ENCODE data around the gene ROBO1. TPM values are rescaled to one million over a fixed set of nuclear protein-coding genes. Genes with fewer than 3 reads are reported as not detected.

Gene ROBO1
- total RNA-seq, 2 experiments from 2014 or later, result 1.3 to 2.1 TPM

GRCh38 chr3:78825118-78825857 is 942.5 kb downstream of the ROBO1 start:
- Mint-ChIP-seq H3K27me3 (no peaks in the 10 kb centered on the region), H3K4me1 (no peaks in the 10 kb centered on the region), H3K4me3 (no peak overlapping the region), H3K36me3 (ENCODE audit: low read depth) (no peaks in the 10 kb centered on the region), H3K27ac (no peak overlapping the region), H3K9me3 (ENCODE audit: low read depth) (no peaks in the 10 kb centered on the region)
- ChIA-PET CTCF (no interaction called here), POLR2A (no interaction called here)
- ATAC-seq, result no peak
- no peak for DNase-seq
- intact Hi-C loops (cut with DNase I, micrococcal nuclease), result no loop called here

- ChIA-PET POLR2A (no interaction called here), CTCF (no interaction called here)
- Mint-ChIP-seq H3K36me3 (ENCODE audit: low read depth) (no peaks in the 10 kb centered on the region), H3K27me3 (no peaks in the 10 kb centered on the region), H3K9me3 (ENCODE audit: low read depth) (peaks cover 2% of the 10 kb centered on the region), H3K27ac (no peak overlapping the region), H3K4me1 (no peaks in the 10 kb centered on the region), H3K4me3 (no peak overlapping the region)
- ATAC-seq, result no peak
- DNase-seq, result no peak
- intact Hi-C loops (cut with DNase I, micrococcal nuclease), result no loop called here
These were observed 943.9 kb downstream of the ROBO1 start for GRCh38 chr3:78823859-78824258.

GRCh38 chr3:78823434-78823833 is 944.4 kb downstream of the ROBO1 start:
- DNase-seq, result no peak
- no peak overlapping the region for H3K27ac Mint-ChIP-seq

GRCh38 chr3:78822726-78823125 is 945.1 kb downstream of the ROBO1 start:
- Mint-ChIP-seq H3K4me1 (no peaks in the 10 kb centered on the region), H3K36me3 (ENCODE audit: low read depth) (no peaks in the 10 kb centered on the region), H3K4me3 (no peak overlapping the region), H3K27ac (no peak overlapping the region), H3K27me3 (no peaks in the 10 kb centered on the region), H3K9me3 (ENCODE audit: low read depth) (peaks cover 2% of the 10 kb centered on the region)
- ChIA-PET CTCF (interaction anchor here (0.8 kb wide), 1 partner anchor 210 kb away, joined by 3 read pairs; no protein-coding TSS in a partner anchor), POLR2A (no interaction called here)
- ATAC-seq (no peak), DNase-seq (no peak)
- intact Hi-C loops (cut with DNase I, micrococcal nuclease), result no loop called here

More at GRCh38 chr3:78823434-78823833, 944.4 kb downstream of the ROBO1 start:
- Mint-ChIP-seq H3K9me3 (ENCODE audit: low read depth) (peaks cover 2% of the 10 kb centered on the region), H3K4me1 (no peaks in the 10 kb centered on the region), H3K27me3 (no peaks in the 10 kb centered on the region), H3K36me3 (ENCODE audit: low read depth) (no peaks in the 10 kb centered on the region), H3K4me3 (no peak overlapping the region)
- intact Hi-C loops (cut with DNase I, micrococcal nuclease), result no loop called here
- ChIA-PET POLR2A (no interaction called here), CTCF (no interaction called here)
- ATAC-seq, result no peak

GRCh38 chr3:78820542-78820941 is 947.3 kb downstream of the ROBO1 start:
- Mint-ChIP-seq H3K9me3 (ENCODE audit: low read depth) (peaks cover 2% of the 10 kb centered on the region), H3K4me3 (no peak overlapping the region), H3K27me3 (no peaks in the 10 kb centered on the region), H3K27ac (no peak overlapping the region), H3K4me1 (no peaks in the 10 kb centered on the region), H3K36me3 (ENCODE audit: low read depth) (no peaks in the 10 kb centered on the region)
- CTCF ChIA-PET, result no interaction called here
- no peak for DNase-seq
- POLR2A ChIA-PET, result no interaction called here
- ATAC-seq, result no peak
- intact Hi-C loops (cut with DNase I, micrococcal nuclease), result no loop called here

GRCh38 chr3:78818161-78818985 is 949.4 kb downstream of the ROBO1 start:
- H3K4me1 Mint-ChIP-seq, result no peaks in the 10 kb centered on the region
- H3K27me3 Mint-ChIP-seq, result no peaks in the 10 kb centered on the region
- DNase-seq, result no peak
- H3K4me3 Mint-ChIP-seq, result no peak overlapping the region
- ChIA-PET CTCF (no interaction called here), POLR2A (no interaction called here)
- no peak overlapping the region for H3K27ac Mint-ChIP-seq
- intact Hi-C loops (cut with DNase I, micrococcal nuclease), result no loop called here
- ATAC-seq, result no peak
- H3K9me3 Mint-ChIP-seq (ENCODE audit: low read depth), result peaks cover 2% of the 10 kb centered on the region
- no peaks in the 10 kb centered on the region for H3K36me3 Mint-ChIP-seq (ENCODE audit: low read depth)

- Mint-ChIP-seq H3K9me3 (ENCODE audit: low read depth) (peaks cover 2% of the 10 kb centered on the region), H3K27me3 (no peaks in the 10 kb centered on the region), H3K36me3 (ENCODE audit: low read depth) (no peaks in the 10 kb centered on the region), H3K4me3 (no peak overlapping the region), H3K4me1 (no peaks in the 10 kb centered on the region), H3K27ac (no peak overlapping the region)
- CTCF ChIA-PET, result interaction anchor here (1.0 kb wide), 1 partner anchor 217 kb away, joined by 3 read pairs; no protein-coding TSS in a partner anchor
- DNase-seq (no peak), ATAC-seq (no peak)
- intact Hi-C loops (cut with DNase I, micrococcal nuclease), result no loop called here
- POLR2A ChIA-PET, result no interaction called here
These were observed 952.8 kb downstream of the ROBO1 start for GRCh38 chr3:78814893-78815562.

- no peaks in the 10 kb centered on the region for H3K9me3 Mint-ChIP-seq (ENCODE audit: low read depth)
- POLR2A ChIA-PET, result no interaction called here
- no peak overlapping the region for H3K27ac Mint-ChIP-seq
- intact Hi-C loops (cut with DNase I, micrococcal nuclease), result no loop called here
- ATAC-seq, result no peak
- DNase-seq, result no peak
- CTCF ChIA-PET, result no interaction called here
- H3K36me3 Mint-ChIP-seq (ENCODE audit: low read depth), result no peaks in the 10 kb centered on the region
- H3K27me3 Mint-ChIP-seq, result no peaks in the 10 kb centered on the region
- H3K4me1 Mint-ChIP-seq, result no peaks in the 10 kb centered on the region
- H3K4me3 Mint-ChIP-seq, result no peak overlapping the region
These were observed 955.6 kb downstream of the ROBO1 start for GRCh38 chr3:78812166-78812565.

GRCh38 chr3:78809966-78810365 is 957.8 kb downstream of the ROBO1 start:
- DNase-seq (no peak), ATAC-seq (no peak)
- CTCF ChIA-PET, result no interaction called here
- Mint-ChIP-seq H3K9me3 (ENCODE audit: low read depth) (no peaks in the 10 kb centered on the region), H3K27ac (no peak overlapping the region), H3K36me3 (ENCODE audit: low read depth) (no peaks in the 10 kb centered on the region), H3K27me3 (no peaks in the 10 kb centered on the region), H3K4me3 (no peak overlapping the region), H3K4me1 (no peaks in the 10 kb centered on the region)
- intact Hi-C loops (cut with DNase I, micrococcal nuclease), result no loop called here
- POLR2A ChIA-PET, result no interaction called here

- ChIA-PET POLR2A (no interaction called here), CTCF (no interaction called here)
- DNase-seq (no peak), ATAC-seq (no peak)
- intact Hi-C loops (cut with DNase I, micrococcal nuclease), result no loop called here
- H3K9me3 Mint-ChIP-seq (ENCODE audit: low read depth), result peaks cover 2% of the 10 kb centered on the region
- H3K36me3 Mint-ChIP-seq (ENCODE audit: low read depth), result no peaks in the 10 kb centered on the region
- no peaks in the 10 kb centered on the region for H3K27me3 Mint-ChIP-seq
- no peak overlapping the region for H3K4me3 Mint-ChIP-seq
- H3K4me1 Mint-ChIP-seq, result no peaks in the 10 kb centered on the region
- H3K27ac Mint-ChIP-seq, result no peak overlapping the region
These were observed 963.4 kb downstream of the ROBO1 start for GRCh38 chr3:78804251-78805037.

- H3K27me3 Mint-ChIP-seq, result no peaks in the 10 kb centered on the region
- ATAC-seq, result no peak
- H3K27ac Mint-ChIP-seq, result no peak overlapping the region
- no peaks in the 10 kb centered on the region for H3K4me1 Mint-ChIP-seq
- ChIA-PET CTCF (no interaction called here), POLR2A (no interaction called here)
- peaks cover 7% of the 10 kb centered on the region for H3K9me3 Mint-ChIP-seq (ENCODE audit: low read depth)
- H3K4me3 Mint-ChIP-seq, result no peak overlapping the region
- intact Hi-C loops (cut with DNase I, micrococcal nuclease), result no loop called here
- no peaks in the 10 kb centered on the region for H3K36me3 Mint-ChIP-seq (ENCODE audit: low read depth)
- no peak for DNase-seq
These were observed 965.3 kb downstream of the ROBO1 start for GRCh38 chr3:78802562-78802930.

Measured in activated CD4-positive, alpha-beta T cell treated with anti-CD3 and anti-CD28 coated beads for 36 hours (primary cell).